RWPE2 (cell line): Measurements from ENCODE around the gene ADNP.

Experiments used
- ATAC-seq: fragments of 200-7000 bp; cut with Tn5 transposase; 3 replicates; pipeline ENCODE4 v1.9.1; 2021; ENCODE audit warnings: low read depth
- DNase-seq: peaks from one replicate; pipeline ENCODE4 v3.0.0-alpha.2; 2020; ENCODE audit warnings: low spot score
- H3K27ac ChIP-seq: fragments of 450-650 bp; 2 replicates; pipeline ENCODE4 v1.5.1; 2017; ENCODE audit warnings: mild to moderate bottlenecking; ENCODE audit not compliant: poor library complexity, severe bottlenecking
- H3K27me3 ChIP-seq: fragments of 250-450 bp; sonication (Bioruptor Pico); 2 replicates; pipeline ENCODE4 v1.5.1; 2021; ENCODE audit warnings: mild to moderate bottlenecking, moderate library complexity; ENCODE audit not compliant: insufficient read depth, poor library complexity, severe bottlenecking
- H3K36me3 ChIP-seq: fragments of 250-450 bp; sonication (Bioruptor Pico); 2 replicates; pipeline ENCODE4 v1.5.1; 2020; ENCODE audit warnings: low read depth, mild to moderate bottlenecking, moderate library complexity
- H3K4me1 ChIP-seq: fragments of 250-450 bp; sonication (Bioruptor Pico); 2 replicates; pipeline ENCODE4 v1.5.1; 2021; ENCODE audit warnings: mild to moderate bottlenecking, moderate library complexity; ENCODE audit not compliant: insufficient read depth, poor library complexity, severe bottlenecking
- H3K4me3 ChIP-seq: fragments of 250-450 bp; sonication (Bioruptor Pico); 2 replicates; pipeline ENCODE4 v1.5.1; 2021; ENCODE audit warnings: mild to moderate bottlenecking, moderate library complexity; ENCODE audit not compliant: severe bottlenecking
- H3K9me3 ChIP-seq: fragments of 250-450 bp; sonication (Bioruptor Pico); 2 replicates; pipeline ENCODE4 v1.5.1; 2021; ENCODE audit warnings: mild to moderate bottlenecking, moderate library complexity; ENCODE audit not compliant: severe bottlenecking
- TF ChIP-seq, protein P1 (sequence below): fragments of 450-650 bp; IDR thresholded peaks from one replicate; pipeline ENCODE4 v1.5.1; 2017; ENCODE audit warnings: mild to moderate bottlenecking, moderate library complexity; ENCODE audit not compliant: poor library complexity, severe bottlenecking

Gene ADNP

DNA sequence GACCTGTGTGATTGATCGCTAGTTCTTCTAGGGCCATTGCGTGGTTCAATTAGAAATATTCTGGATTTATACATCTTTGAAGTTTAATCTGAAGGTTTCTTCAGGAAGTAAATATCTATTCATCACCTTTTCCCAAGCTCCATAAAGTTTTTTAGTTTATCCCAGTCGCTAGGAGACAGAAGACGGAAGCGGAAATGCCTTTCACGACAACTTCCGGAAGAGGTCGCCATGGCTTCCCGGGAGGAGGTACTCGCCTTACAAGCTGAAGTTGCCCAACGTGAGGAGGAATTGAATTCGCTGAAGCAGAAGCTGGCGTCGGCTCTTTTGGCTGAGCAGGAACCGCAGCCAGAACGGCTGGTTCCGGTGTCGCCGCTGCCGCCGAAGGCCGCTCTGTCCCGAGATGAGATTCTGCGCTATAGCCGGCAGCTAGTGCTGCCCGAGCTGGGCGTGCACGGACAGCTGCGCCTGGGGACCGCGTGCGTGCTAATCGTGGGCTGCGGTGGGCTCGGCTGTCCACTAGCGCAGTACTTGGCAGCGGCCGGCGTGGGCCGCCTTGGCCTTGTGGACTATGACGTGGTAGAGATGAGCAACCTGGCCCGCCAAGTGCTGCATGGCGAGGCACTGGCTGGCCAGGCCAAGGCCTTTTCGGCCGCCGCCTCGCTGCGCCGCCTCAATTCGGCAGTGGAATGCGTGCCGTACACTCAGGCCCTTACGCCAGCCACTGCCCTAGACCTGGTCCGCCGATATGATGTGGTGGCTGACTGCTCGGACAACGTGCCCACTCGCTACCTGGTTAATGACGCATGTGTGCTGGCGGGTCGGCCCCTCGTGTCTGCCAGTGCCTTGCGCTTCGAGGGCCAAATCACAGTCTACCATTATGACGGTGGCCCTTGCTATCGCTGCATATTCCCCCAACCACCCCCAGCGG, 27.6 kb upstream of the ADNP start, which contains the start of gene MOCS3:
Gene MOCS3 (plus strand): TSS at position 204 of the 928 bp plus-strand sequence. CDS start 25 bp downstream, at position 229.
- Histone ChIP-seq H3K36me3 (peaks cover 59% of the 10 kb centered on the region), H3K4me3 (peak within 1 kb of the TSS; percentile 72), H3K9me3 (no peaks in the 10 kb centered on the region), H3K27me3 (no peaks in the 10 kb centered on the region), H3K27ac (peak within 1 kb of the TSS; percentile 48), H3K4me1 (peaks cover 45% of the 10 kb centered on the region)
- TF ChIP-seq, protein P1, sequence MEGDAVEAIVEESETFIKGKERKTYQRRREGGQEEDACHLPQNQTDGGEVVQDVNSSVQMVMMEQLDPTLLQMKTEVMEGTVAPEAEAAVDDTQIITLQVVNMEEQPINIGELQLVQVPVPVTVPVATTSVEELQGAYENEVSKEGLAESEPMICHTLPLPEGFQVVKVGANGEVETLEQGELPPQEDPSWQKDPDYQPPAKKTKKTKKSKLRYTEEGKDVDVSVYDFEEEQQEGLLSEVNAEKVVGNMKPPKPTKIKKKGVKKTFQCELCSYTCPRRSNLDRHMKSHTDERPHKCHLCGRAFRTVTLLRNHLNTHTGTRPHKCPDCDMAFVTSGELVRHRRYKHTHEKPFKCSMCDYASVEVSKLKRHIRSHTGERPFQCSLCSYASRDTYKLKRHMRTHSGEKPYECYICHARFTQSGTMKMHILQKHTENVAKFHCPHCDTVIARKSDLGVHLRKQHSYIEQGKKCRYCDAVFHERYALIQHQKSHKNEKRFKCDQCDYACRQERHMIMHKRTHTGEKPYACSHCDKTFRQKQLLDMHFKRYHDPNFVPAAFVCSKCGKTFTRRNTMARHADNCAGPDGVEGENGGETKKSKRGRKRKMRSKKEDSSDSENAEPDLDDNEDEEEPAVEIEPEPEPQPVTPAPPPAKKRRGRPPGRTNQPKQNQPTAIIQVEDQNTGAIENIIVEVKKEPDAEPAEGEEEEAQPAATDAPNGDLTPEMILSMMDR = peak; percentile 6
- DNase-seq (peak; percentile 96), ATAC-seq (peak; percentile 68)

DNA sequence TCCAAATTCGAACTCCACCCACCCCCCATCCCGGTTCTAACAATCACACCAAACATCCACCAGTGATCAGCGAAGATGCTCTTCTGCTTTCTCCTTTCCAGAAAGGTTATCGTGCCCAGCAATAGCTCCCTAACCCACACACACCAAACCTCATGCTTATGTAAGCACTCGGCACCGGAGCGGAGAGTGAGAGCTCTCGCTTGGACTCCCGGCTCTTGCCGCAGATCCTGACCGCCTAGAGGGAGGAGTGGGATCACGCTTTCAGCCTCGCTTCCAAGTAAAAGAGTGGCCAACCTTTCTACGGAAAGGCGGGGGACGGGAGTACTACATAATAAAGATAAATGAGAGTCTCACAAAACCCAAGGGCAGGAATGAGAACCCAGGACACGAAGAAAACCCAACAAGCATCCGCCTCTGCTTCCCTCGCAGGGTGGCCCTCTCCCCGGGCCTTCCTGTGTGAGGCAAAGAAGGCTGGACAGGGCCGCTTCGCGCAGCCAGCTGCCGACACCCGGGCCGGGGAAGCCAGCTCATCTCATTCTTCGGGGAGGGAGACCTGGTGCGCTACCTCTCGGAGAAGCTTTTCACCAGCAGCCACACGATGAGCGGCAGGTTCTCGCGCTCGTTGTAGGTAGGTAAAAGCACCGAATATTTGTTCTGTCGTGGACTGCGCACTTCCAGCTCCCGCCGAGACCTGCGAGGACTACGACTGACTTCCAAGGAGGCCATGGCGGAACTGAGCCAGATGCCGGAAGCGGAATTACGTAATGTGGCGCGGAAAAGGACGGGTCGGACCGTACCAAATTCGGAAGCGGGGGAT, 26.8 kb upstream of the ADNP start, which contains the start of gene DPM1:
Gene DPM1 (minus strand): TSS at position 735 of the 817 bp plus-strand sequence. CDS start 9 bp downstream, at position 726.
- Histone ChIP-seq H3K4me3 (peak within 1 kb of the TSS; percentile 72), H3K27ac (peak within 1 kb of the TSS; percentile 48), H3K36me3 (peaks cover 68% of the 10 kb centered on the region), H3K4me1 (peaks cover 46% of the 10 kb centered on the region), H3K27me3 (no peaks in the 10 kb centered on the region), H3K9me3 (no peaks in the 10 kb centered on the region)
- TF ChIP-seq, protein P1 = no peak
- ATAC-seq = peak; percentile 72
- DNase-seq = peak; percentile 97

DNA sequence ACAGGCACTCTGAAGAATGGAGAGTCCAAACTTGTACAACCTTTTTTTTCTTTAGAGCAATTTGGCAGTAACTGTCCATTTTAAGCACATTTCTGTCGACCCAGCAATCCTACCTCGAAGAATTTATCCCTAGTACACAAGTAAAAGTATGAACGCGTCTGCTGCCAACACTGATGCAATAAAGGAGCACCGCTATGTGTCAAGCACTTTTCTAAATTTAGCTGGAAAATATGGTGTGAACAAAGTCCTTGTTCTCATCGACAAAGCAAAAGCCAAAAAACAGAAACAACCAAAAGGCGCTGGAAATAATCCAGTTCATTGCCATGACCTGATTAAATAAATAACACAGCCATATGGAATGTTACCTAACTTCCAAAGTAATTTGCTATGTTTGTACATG, 26.0 kb upstream of the ADNP start:
- H3K36me3 ChIP-seq = peaks cover 71% of the 10 kb centered on the region
- ATAC-seq = no peak
- no peaks in the 10 kb centered on the region for H3K9me3 ChIP-seq
- no peak for DNase-seq
- no peaks in the 10 kb centered on the region for H3K27me3 ChIP-seq
- H3K4me3 ChIP-seq = peak overlapping the region; percentile 72
- peaks cover 46% of the 10 kb centered on the region for H3K4me1 ChIP-seq
- TF ChIP-seq, protein P1 = no peak
- peak overlapping the region; percentile 48 for H3K27ac ChIP-seq

DNA sequence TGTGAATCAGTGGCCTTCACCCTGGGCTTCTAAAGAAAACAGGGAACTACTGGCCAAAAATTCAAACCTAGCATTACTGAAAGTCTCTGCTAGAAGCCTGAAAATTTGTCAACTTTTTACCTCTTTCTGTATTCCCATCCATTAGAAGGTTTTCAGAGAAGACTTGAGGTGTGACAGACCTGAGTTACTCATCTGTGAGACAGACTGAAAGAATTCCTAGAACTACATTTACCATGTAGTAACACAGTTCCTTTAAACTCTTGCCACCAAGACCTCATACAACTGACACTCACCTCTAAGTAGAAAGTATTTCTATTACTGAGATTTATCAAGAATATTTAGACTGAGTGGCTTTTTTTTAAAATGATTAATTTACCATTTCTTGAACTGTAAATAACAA, 22.6 kb upstream of the ADNP start:
- Histone ChIP-seq H3K27me3 (no peaks in the 10 kb centered on the region), H3K4me3 (no peak overlapping the region), H3K9me3 (no peaks in the 10 kb centered on the region), H3K27ac (no peak overlapping the region), H3K4me1 (peaks cover 41% of the 10 kb centered on the region), H3K36me3 (peaks cover 81% of the 10 kb centered on the region)
- TF ChIP-seq, protein P1 = no peak
- ATAC-seq (peak; percentile 38; the same call in 2 of the 3 replicates), DNase-seq (no peak)
